Spinal cord (tissue), 10 donors: ENCODE measurements around the gene RIPOR3. TPM values are rescaled to one million over a fixed set of nuclear protein-coding genes. Genes with fewer than 3 reads are reported as not detected.
"Not testable (repeated sequence)": the region's sequence is repeated elsewhere in the genome, so short reads cannot be mapped to it uniquely, and the experiment has no call there.

Experiments used
- DNase-seq, 6 donors: peaks; one replicate each; pipeline versions ENCODE4 v3.0.0 to v3.0.0-alpha.2; 2013 to 2015; ENCODE audit warnings: low spot score in 6 of 6, low read depth in 4 of 6
- H3K27ac ChIP-seq: one replicate; pipeline ENCODE4 v1.5.1; 2013; ENCODE audit warnings: low read depth, low read length, control low read depth
- H3K27me3 ChIP-seq: one replicate; pipeline ENCODE4 v1.6.1; 2013; ENCODE audit warnings: low read length; ENCODE audit not compliant: control insufficient read depth, insufficient read depth
- H3K36me3 ChIP-seq: one replicate; pipeline ENCODE4 v1.6.1; 2013; ENCODE audit warnings: low read length; ENCODE audit not compliant: control insufficient read depth, insufficient read depth
- H3K4me1 ChIP-seq: one replicate; pipeline ENCODE4 v1.6.1; 2013; ENCODE audit warnings: low read length; ENCODE audit not compliant: control insufficient read depth, insufficient read depth
- H3K4me3 ChIP-seq: one replicate; pipeline ENCODE4 v1.5.1; 2013; ENCODE audit warnings: low read depth, low read length, control low read depth
- H3K9me3 ChIP-seq: one replicate; pipeline ENCODE4 v1.6.1; 2013; ENCODE audit warnings: low read length; ENCODE audit not compliant: control insufficient read depth, insufficient read depth
- WGBS: methylation state at CpG from one replicate; pipeline ENCODE4 v1.1.5; 2013; ENCODE audit warnings: missing lambda C conversion rate; ENCODE audit not compliant: insufficient coverage; 5-methylcytosine and 5-hydroxymethylcytosine counted together
- polyA plus RNA-seq, 2 donors: library from polyadenylated mRNA; unstranded; fragments of 120-200 nt; gene quantifications; one replicate each; pipeline ENCODE4 v1.2.1, GENCODE V29; 2013; ENCODE audit not compliant: insufficient read length in 2 of 2
- small RNA-seq: library from RNA; depleted of rRNA; stranded (forward); fragments of <200 nt; gene quantifications from one replicate; pipeline ENCODE3, GENCODE V24; 2014; ENCODE audit warnings: low replicate concordance
- total RNA-seq, 2 donors: library from RNA; depleted of rRNA in 1 of 2; stranded (reverse); fragments of 120-200 nt in 1 of 2; fragments of >200 nt in 1 of 2; gene quantifications; one replicate each; pipeline versions ENCODE4 v1.2.3 to v1.2.4, GENCODE V29; 2013 to 2014
- donor health status: healthy.

RIPOR3 gene
- total and polyA plus RNA-seq, 4 donors = 2.7 to 9.3 (median 7.0) TPM

- Histone ChIP-seq H3K27me3 (no peaks in the 10 kb centered on the region), H3K4me1 (no peaks in the 10 kb centered on the region), H3K36me3 (peaks cover 2% of the 10 kb centered on the region), H3K4me3 (no peak overlapping the region), H3K9me3 (no peaks in the 10 kb centered on the region), H3K27ac (no peak overlapping the region)
- no peak for DNase-seq
- 84% methylated on average over 9 of the region's 14 CpGs for WGBS
Measured at GRCh38 chr20:50540620-50541605, 150.4 kb downstream of the RIPOR3 start.

- not testable (repeated sequence) for H3K9me3 ChIP-seq, H3K4me1 ChIP-seq, DNase-seq, H3K27ac ChIP-seq, H3K27me3 ChIP-seq, H3K36me3 ChIP-seq, H3K4me3 ChIP-seq
- no CpG with 5 or more reads among the region's 8 CpGs for WGBS
Measured at GRCh38 chr20:50539798-50540197, 151.5 kb downstream of the RIPOR3 start.

- H3K36me3 ChIP-seq = peaks cover 2% of the 10 kb centered on the region
- H3K4me3 ChIP-seq = no peak overlapping the region
- 22% methylated on average over 1 of the region's 4 CpGs for WGBS
- no peaks in the 10 kb centered on the region for H3K9me3 ChIP-seq
- no peak for DNase-seq
- H3K4me1 ChIP-seq = no peaks in the 10 kb centered on the region
- H3K27ac ChIP-seq = no peak overlapping the region
- no peaks in the 10 kb centered on the region for H3K27me3 ChIP-seq
Measured at GRCh38 chr20:50538276-50538675, 153.1 kb downstream of the RIPOR3 start.

- WGBS = 38% methylated on average over 4 of the region's 7 CpGs
- no peak overlapping the region for H3K27ac ChIP-seq
- H3K9me3 ChIP-seq = no peaks in the 10 kb centered on the region
Measured at GRCh38 chr20:50537546-50538201, 153.7 kb downstream of the RIPOR3 start.

GRCh38 chr20:50536333-50536732 lies 155.0 kb downstream of the RIPOR3 start:
- H3K27me3 ChIP-seq = no peaks in the 10 kb centered on the region
- no peaks in the 10 kb centered on the region for H3K36me3 ChIP-seq
- H3K4me1 ChIP-seq = peaks cover 4% of the 10 kb centered on the region
- no peaks in the 10 kb centered on the region for H3K9me3 ChIP-seq
- H3K27ac ChIP-seq = no peak overlapping the region
- WGBS = no CpG with 5 or more reads among the region's 4 CpGs
- peak in 1 of 6 donors; percentile 48 for DNase-seq
- H3K4me3 ChIP-seq = no peak overlapping the region

More at GRCh38 chr20:50537546-50538201, 153.7 kb downstream of the RIPOR3 start:
- H3K36me3 ChIP-seq = peaks cover 2% of the 10 kb centered on the region
- no peak for DNase-seq
- H3K4me3 ChIP-seq = no peak overlapping the region
- no peaks in the 10 kb centered on the region for H3K27me3 ChIP-seq
- H3K4me1 ChIP-seq = no peaks in the 10 kb centered on the region

Small RNA genes within 50 kb of the gene (small RNA-seq; reads per million reads assigned to genes)
- gene MIR1302-5 (not detected), gene MIR645 (not detected), gene RF00019 (not detected)

Other genes starting within 250 kb of the RIPOR3 start
- gene PTPN1, start 181.2 kb downstream of the RIPOR3 start, total RNA-seq = 10 to 100 TPM; 15.4 to 21.8 TPM
- gene PTPN1, start 181.2 kb downstream of the RIPOR3 start, polyA plus RNA-seq = 10 to 100 TPM; 23.7 to 24.2 TPM
- gene PARD6B, start 40.0 kb upstream of the RIPOR3 start, total RNA-seq = 10 to 100 TPM in 1 of 2 donors, 1 to 10 TPM in 1; 5.0 to 11.3 TPM
- 1 to 10 TPM; 4.0 to 5.0 TPM for gene PARD6B, start 40.0 kb upstream of the RIPOR3 start, polyA plus RNA-seq
- 10 to 100 TPM in 1 of 2 donors, 1 to 10 TPM in 1; 7.8 to 12.0 TPM for gene BCAS4, start 103.5 kb upstream of the RIPOR3 start, total RNA-seq
- 10 to 100 TPM; 16.6 TPM for gene BCAS4, start 103.5 kb upstream of the RIPOR3 start, polyA plus RNA-seq
- gene ADNP, start 239.9 kb upstream of the RIPOR3 start, total RNA-seq = 10 to 100 TPM; 58.7 to 64.8 TPM
- gene ADNP, start 239.9 kb upstream of the RIPOR3 start, polyA plus RNA-seq = 10 to 100 TPM; 88.4 to 93.3 TPM